Stimulated activated CD4-positive, alpha-beta T cell treated with anti-CD3 and anti-CD28 coated beads, TNF-alpha, amount 100 ng/mL, for 1 hour (primary cell): ENCODE data around the gene NT5DC1.

ENCODE experiments used
- DNase-seq, 3 donors: peaks; one replicate each; pipeline ENCODE4 v3.0.0-alpha.2; 2020; ENCODE audit warnings: low read depth in 3 of 3, low spot score in 1 of 3

The NT5DC1 gene

GRCh38 chr6:116133453-116133852, 32.8 kb downstream of the NT5DC1 start:
- DNase-seq, result no peak

- no peak for DNase-seq
Measured at GRCh38 chr6:116136373-116136772, 35.7 kb downstream of the NT5DC1 start.

DNA sequence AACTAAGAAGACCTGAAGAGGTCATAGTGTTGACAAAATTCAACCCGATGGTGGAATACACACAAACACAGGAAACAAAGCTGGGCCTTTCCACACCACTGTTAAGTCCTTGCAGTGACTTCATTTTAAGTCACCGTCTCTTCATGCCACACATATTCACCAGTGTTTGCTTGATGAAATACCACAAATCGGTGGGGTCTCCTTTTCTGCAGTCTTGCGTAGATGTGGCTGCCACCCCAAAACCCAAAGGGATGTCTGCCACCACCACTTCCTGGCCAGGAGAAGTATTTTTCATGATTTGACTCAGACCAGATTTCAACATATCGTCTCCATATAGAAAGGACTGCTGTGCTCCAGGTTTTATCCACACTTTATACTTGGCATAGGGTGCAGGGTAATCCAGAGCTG, 36.3 kb downstream of the NT5DC1 start:
- DNase-seq, result no peak

DNA sequence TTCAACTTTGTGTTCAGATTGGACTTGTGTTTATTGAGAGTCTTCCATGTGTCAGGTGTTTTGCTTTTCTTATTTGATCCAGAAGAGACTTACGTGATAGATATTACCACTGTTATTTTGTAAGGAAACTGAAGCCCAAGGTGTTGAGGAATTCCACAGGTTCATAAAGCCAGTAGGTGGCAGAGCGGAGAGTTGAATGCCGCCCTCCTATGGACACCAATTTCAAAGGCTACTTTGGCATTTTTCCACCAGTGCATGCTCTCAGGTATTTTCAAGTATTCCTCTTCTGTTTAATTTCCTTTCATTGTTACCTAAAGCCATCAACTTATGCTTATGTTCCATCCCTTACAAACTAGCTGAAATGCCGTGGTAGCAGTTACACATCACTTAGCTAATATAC, 39.3 kb downstream of the NT5DC1 start:
- no peak for DNase-seq

DNA sequence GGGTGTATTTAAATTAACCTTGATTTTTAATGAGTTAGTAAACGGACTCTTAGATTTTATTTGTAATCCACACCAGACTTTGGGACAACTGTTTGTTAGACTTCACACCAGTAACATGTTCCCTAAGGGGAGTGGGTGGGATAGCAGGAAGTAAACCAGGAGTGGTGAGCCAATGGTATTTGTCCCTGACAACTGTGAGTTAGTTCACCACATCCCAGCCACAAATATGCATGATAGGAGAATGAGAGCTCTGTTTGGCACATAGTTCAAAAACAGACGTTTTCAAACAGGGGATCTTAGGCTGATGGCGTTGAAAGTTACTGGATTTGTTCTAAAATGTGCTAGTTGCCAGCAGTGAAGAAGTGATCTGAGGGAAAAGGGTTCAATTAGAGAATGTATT, 44.0 kb downstream of the NT5DC1 start:
- DNase-seq, result no peak

DNA sequence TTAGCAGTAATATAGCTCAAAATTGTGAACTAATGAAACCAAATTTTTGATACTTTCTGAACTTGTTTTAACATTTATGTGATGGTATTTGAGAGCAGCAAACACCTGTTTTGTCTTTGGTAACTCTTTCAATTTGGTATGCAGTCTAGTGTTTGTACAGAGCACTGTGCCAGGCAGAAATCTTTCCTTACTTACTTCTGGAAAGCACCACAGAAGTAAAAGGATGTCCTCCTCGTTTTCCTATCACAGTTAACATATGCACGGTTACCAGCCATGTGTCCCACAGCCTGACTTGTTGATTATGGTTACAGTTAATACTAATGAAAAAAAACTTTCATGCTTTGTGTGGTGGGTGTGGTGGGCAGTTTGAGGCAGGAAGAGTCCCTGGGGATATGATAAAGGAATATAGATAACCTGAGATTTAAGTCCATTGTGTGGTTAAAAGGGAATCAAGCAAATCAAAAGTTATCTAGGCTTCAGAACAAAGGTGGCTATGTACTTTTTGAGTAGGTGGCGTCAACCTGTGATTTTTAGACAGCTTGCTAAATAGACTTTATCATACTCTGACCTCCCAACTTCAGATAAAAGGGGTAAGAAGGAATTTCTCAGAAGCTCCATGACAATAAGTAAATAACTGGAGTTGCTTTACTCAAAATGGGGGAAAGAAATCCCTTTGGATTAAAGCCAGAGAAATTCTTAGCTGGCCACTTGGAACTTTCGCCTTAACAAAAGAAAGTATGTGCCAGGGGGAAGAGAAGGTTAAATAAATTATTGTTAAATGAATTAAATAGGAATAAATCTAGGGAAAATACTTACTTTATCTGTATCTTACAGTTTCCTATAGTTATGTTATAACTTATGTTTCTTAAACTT, 45.4 kb downstream of the NT5DC1 start:
- DNase-seq, result no peak

GRCh38 chr6:116152620-116153019, 52.0 kb downstream of the NT5DC1 start:
- DNase-seq, result no peak

GRCh38 chr6:116154887-116155286, 54.2 kb downstream of the NT5DC1 start:
- DNase-seq, result no peak

- DNase-seq, result no peak
Measured at GRCh38 chr6:116156405-116157326, 56.0 kb downstream of the NT5DC1 start.

- DNase-seq, result no peak
Measured at GRCh38 chr6:116157391-116157790, 56.7 kb downstream of the NT5DC1 start.

GRCh38 chr6:116158641-116159040, 58.0 kb downstream of the NT5DC1 start:
- no peak for DNase-seq

GRCh38 chr6:116159782-116160524, 59.3 kb downstream of the NT5DC1 start:
- no peak for DNase-seq

- DNase-seq, result no peak
Measured at GRCh38 chr6:116165596-116165995, 64.9 kb downstream of the NT5DC1 start.

DNA sequence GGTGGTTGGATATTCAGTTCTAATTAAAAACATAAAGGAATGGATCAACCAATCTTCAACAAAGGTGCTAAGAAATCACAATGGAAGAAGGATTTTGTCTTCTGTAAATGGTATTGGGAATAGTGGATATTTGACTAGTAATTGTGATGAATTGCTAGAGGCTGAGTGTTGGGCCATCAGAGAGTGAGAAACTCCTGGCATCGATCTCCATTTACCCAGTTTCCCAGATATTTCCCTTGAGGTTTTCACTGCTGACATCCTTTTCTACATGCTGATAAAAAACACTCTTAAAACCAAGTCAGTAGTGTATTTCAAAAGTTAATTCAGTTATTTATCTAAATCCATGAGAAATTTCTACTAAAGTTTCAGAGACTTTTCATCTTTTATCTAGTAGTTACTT, 65.7 kb downstream of the NT5DC1 start:
- DNase-seq, result no peak

DNA sequence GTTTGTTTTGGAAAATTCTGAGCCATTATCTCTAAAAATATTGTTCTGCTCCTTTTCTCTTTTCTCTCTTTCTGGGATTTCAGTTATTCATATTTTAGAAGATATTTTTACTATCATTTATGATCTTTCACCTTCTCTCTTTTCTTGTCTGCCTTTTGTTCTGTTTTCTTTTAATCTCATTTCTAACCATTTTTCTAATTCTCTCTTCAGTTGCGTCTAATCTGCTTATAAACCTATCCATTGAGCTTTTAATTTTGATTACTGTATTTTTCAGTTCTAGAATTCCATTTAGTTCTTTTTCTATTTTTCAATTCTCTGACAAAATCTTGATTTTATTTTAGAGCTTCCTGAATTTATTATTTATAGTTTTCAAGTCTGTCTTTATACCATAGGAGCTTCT, 67.5 kb downstream of the NT5DC1 start:
- no peak for DNase-seq

DNA sequence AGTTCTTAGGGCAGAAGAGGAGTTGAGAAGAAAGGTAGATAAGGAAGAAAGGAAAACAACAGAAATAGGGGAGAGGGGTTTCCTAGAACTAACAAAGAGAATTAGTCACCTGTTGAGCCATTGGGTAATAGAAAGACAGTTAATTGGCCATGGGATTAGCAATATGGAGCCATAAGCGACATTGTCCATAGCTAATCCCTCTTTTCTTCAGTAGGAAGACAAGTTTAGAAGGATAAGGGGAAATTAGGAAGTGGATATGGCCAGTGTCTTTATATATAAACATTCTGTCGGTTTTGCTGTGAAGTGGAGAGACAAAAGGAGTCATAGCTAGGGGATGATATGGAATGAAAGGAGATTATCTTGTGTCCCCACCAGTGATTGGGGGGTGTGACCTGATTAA, 69.2 kb downstream of the NT5DC1 start:
- DNase-seq, result no peak

GRCh38 chr6:116170358-116171057, 69.9 kb downstream of the NT5DC1 start:
- DNase-seq, result no peak

DNA sequence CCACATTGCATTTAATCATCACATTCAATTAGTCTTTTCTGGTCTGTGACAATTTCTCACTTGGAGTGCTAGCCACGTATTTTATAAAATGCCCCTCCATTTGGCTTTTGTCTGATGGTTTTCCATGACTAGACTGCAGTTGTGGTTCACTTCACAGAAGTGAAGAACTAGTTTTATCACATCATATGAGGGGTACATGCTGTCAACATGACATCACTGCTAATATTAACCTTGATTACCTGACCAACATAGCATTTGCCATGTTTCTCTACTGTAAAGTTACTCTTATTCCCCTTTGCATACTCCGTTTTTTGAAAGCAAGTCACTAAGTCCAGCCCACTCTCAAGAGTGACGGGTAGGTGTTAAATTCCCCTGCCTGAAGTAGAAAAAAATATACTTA, 73.3 kb downstream of the NT5DC1 start:
- no peak for DNase-seq

- DNase-seq, result no peak
Measured at GRCh38 chr6:116175344-116175743, 74.7 kb downstream of the NT5DC1 start.

DNA sequence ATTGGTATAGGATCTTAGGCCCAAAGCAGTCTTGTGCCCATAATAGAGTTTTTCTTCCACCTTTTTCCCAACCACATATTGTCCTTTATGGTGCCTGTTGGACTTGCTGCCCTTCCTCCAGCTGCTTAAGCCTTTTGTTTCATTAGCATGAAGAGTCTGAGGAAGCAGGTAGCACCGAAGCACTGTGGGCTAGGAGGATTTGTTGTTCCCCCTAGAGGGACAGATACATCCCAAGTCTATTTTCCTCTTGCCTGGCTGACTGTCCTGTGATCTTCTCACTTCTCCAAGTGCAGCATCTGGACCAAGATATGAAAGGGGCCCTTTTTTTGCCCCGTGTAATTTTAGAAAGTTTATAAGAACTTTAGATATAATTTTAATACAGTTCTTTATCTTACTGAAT, 75.9 kb downstream of the NT5DC1 start:
- no peak for DNase-seq

- DNase-seq, result no peak
Measured at GRCh38 chr6:116180375-116180774, 79.7 kb downstream of the NT5DC1 start.
